ENCODE results near the gene RSRC1.
"Not testable (repeated sequence)": the region's sequence is repeated elsewhere in the genome, so short reads cannot be mapped to it uniquely, and the experiment has no call there.

Gene RSRC1

GRCh38 chr3:158463556-158463955, 353.7 kb downstream of the RSRC1 start:
- no peak for DNase-seq (ENCODE audit: low read depth in 2 of 2)

GRCh38 chr3:158465074-158465473, 355.2 kb downstream of the RSRC1 start:
- no peak for DNase-seq (ENCODE audit: low read depth in 2 of 2)

GRCh38 chr3:158470944-158471638, 361.2 kb downstream of the RSRC1 start:
- no peak for DNase-seq (ENCODE audit: low read depth in 2 of 2)

GRCh38 chr3:158471639-158472294, 361.9 kb downstream of the RSRC1 start:
- DNase-seq (ENCODE audit: low read depth in 2 of 2), result no peak

- DNase-seq (ENCODE audit: low read depth in 2 of 2), result no peak
These were observed 369.2 kb downstream of the RSRC1 start for GRCh38 chr3:158479051-158479450.

GRCh38 chr3:158483701-158484235, 373.9 kb downstream of the RSRC1 start:
- DNase-seq (ENCODE audit: low read depth in 2 of 2), result no peak

GRCh38 chr3:158486200-158486599, 376.3 kb downstream of the RSRC1 start:
- DNase-seq (ENCODE audit: low read depth in 2 of 2), result no peak

- no peak for DNase-seq (ENCODE audit: low read depth in 2 of 2)
These were observed 378.8 kb downstream of the RSRC1 start for GRCh38 chr3:158488670-158489069.

- DNase-seq (ENCODE audit: low read depth in 2 of 2), result no peak
These were observed 379.3 kb downstream of the RSRC1 start for GRCh38 chr3:158489181-158489580.

GRCh38 chr3:158491968-158492367, 382.1 kb downstream of the RSRC1 start:
- no peak for DNase-seq (ENCODE audit: low read depth in 2 of 2)

GRCh38 chr3:158492685-158493084, 382.8 kb downstream of the RSRC1 start:
- no peak for DNase-seq (ENCODE audit: low read depth in 2 of 2)

- no peak for DNase-seq (ENCODE audit: low read depth in 2 of 2)
These were observed 384.0 kb downstream of the RSRC1 start for GRCh38 chr3:158493931-158494330.

GRCh38 chr3:158494673-158495072, 384.8 kb downstream of the RSRC1 start:
- no peak for DNase-seq (ENCODE audit: low read depth in 2 of 2)

- DNase-seq (ENCODE audit: low read depth in 2 of 2), result not testable (repeated sequence)
These were observed 385.6 kb downstream of the RSRC1 start for GRCh38 chr3:158495398-158495902.

GRCh38 chr3:158505117-158505516, 395.2 kb downstream of the RSRC1 start:
- no peak for DNase-seq (ENCODE audit: low read depth in 2 of 2)

GRCh38 chr3:158506456-158506855, 396.6 kb downstream of the RSRC1 start:
- DNase-seq (ENCODE audit: low read depth in 2 of 2), result no peak

- no peak for DNase-seq (ENCODE audit: low read depth in 2 of 2)
These were observed 398.6 kb downstream of the RSRC1 start for GRCh38 chr3:158508481-158508880.

- DNase-seq (ENCODE audit: low read depth in 2 of 2), result no peak
These were observed 400.0 kb downstream of the RSRC1 start for GRCh38 chr3:158509891-158510290.

- not testable (repeated sequence) for DNase-seq (ENCODE audit: low read depth in 2 of 2)
These were observed 406.8 kb downstream of the RSRC1 start for GRCh38 chr3:158516729-158517128.

- no peak for DNase-seq (ENCODE audit: low read depth in 2 of 2)
These were observed 409.9 kb downstream of the RSRC1 start for GRCh38 chr3:158519776-158520175.

GRCh38 chr3:158520433-158520832, 410.5 kb downstream of the RSRC1 start:
- DNase-seq (ENCODE audit: low read depth in 2 of 2), result no peak

GRCh38 chr3:158522221-158523136, 412.6 kb downstream of the RSRC1 start:
- no peak for DNase-seq (ENCODE audit: low read depth in 2 of 2)
